Transverse colon (tissue), 4 donors: ENCODE data around the gene RNU11. TPM values are rescaled to one million over a fixed set of nuclear protein-coding genes. Genes with fewer than 3 reads are reported as not detected.
"Not testable (repeated sequence)": the region's sequence is repeated elsewhere in the genome, so short reads cannot be mapped to it uniquely, and the experiment has no call there.

Source experiments
- DNase-seq: peaks from one replicate; pipeline ENCODE4 v3.0.0-alpha.2; 2019
- H3K27ac ChIP-seq, 4 donors: fragments of 200-600 bp; sonication (generic); 2 replicates each; pipeline ENCODE4 v1.5.1; 2016 to 2018; ENCODE audit warnings: inconsistent platforms in 4 of 4
- H3K27me3 ChIP-seq: fragments of 200-600 bp; sonication (generic); 2 replicates; pipeline ENCODE4 v1.5.1; 2017; ENCODE audit warnings: inconsistent platforms
- H3K36me3 ChIP-seq, 4 donors: fragments of 200-600 bp; sonication (generic); 2 replicates each; pipeline ENCODE4 v1.5.1; 2017 to 2019; ENCODE audit warnings: inconsistent platforms in 4 of 4
- H3K4me1 ChIP-seq, 4 donors: fragments of 200-600 bp; sonication (generic); 2 replicates each; pipeline ENCODE4 v1.5.1; 2017 to 2020; ENCODE audit warnings: inconsistent platforms in 4 of 4
- H3K4me3 ChIP-seq, 4 donors: fragments of 200-600 bp; sonication (generic); 1 replicate in 1 of 4; 2 replicates in 3 of 4; pipeline versions ENCODE4 v1.5.1 to v1.6.1; 2017 to 2019; ENCODE audit warnings: inconsistent platforms in 4 of 4
- H3K9me3 ChIP-seq, 2 donors: fragments of 200-600 bp; sonication (generic); 2 replicates each; pipeline ENCODE4 v1.5.1; 2017 to 2019; ENCODE audit warnings: inconsistent platforms in 2 of 2
- CTCF ChIP-seq, 5 experiments: fragments of 200-600 bp in 3 of 5; fragments of 450-650 bp in 2 of 5; sonication (generic) in 3 of 5; IDR thresholded peaks; 1 replicate in 2 of 5; 2 replicates in 3 of 5; pipeline ENCODE4 v1.5.1; 2016 to 2017; ENCODE audit warnings: antibody characterized with exemption in 5 of 5, inconsistent platforms in 3 of 5, mild to moderate bottlenecking in 2 of 5, moderate library complexity in 1 of 5
- EP300 ChIP-seq: sonication (generic); formaldehyde crosslinking; IDR thresholded peaks from one replicate; pipeline ENCODE4 v1.6.1; 2017; ENCODE audit warnings: antibody characterized with exemption, low read depth
- POLR2A ChIP-seq: fragments of 450-650 bp; IDR thresholded peaks from one replicate; pipeline ENCODE4 v1.6.1; 2016; ENCODE audit warnings: antibody characterized with exemption, mild to moderate bottlenecking, moderate library complexity
- POLR2AphosphoS5 ChIP-seq, 3 donors: sonication (generic); formaldehyde crosslinking; IDR thresholded peaks; one replicate each; pipeline ENCODE4 v1.6.1; 2016; ENCODE audit warnings: antibody characterized with exemption in 3 of 3
- WGBS, 2 donors: methylation state at CpG; one replicate each; pipeline ENCODE4 v1.1.5; 2018; ENCODE audit warnings: low coverage in 1 of 2; 5-methylcytosine and 5-hydroxymethylcytosine counted together
- in situ Hi-C, 4 donors: fragments of 200-750 bp; cut with MboI; loops; one replicate each; pipeline versions ENCODE4 v1.15.0 to v1.15.1; 2017; ENCODE audit warnings: low sequenced_read_pairs in 3 of 4, low pct_ligation_motif_present in 1 of 4, low pct_unique_long_range_greater_than_20kb in 1 of 4
- intact Hi-C: fragments of 100-400 bp; cut with DNase I; formaldehyde crosslinking; loops from one replicate; pipeline ENCODE4 v1.15.1; 2023; ENCODE audit warnings: low total_unique reads
- total RNA-seq, 4 donors: library from RNA; depleted of rRNA; stranded (reverse); fragments of >200 nt; gene quantifications; one replicate each; pipeline ENCODE4 v1.1.0, GENCODE V29; 2016

RNU11 gene
- total RNA-seq, 4 donors from 2014 or later, result not detected

- Histone ChIP-seq H3K27ac (no peak overlapping the region), H3K27me3 (no peaks in the 10 kb centered on the region), H3K9me3 (no peaks in the 10 kb centered on the region), H3K36me3 (no peaks in the 10 kb centered on the region), H3K4me1 (peaks cover 11 to 19% (median 19%) of the 10 kb centered on the region in 4 donors), H3K4me3 (no peak overlapping the region)
- intact Hi-C loops (no loop called here), in situ Hi-C loops (no loop called here)
- TF ChIP-seq CTCF (IDR thresholded peaks at IDR 0.05) (no peak), POLR2A (no peak), EP300 (no peak), POLR2AphosphoS5 (IDR thresholded peaks at IDR 0.05) (no peak)
- 95% methylated on average over 20 of the region's 20 CpGs; no CpG with 5 or more reads in 1 of the 2 donors for WGBS, 2 donors
- no peak for DNase-seq
Observed at GRCh38 chr1:28671254-28671780, 22.9 kb downstream of the RNU11 start.

- H3K4me1 ChIP-seq, result peaks cover 5 to 14% (median 13%) of the 10 kb centered on the region in 4 donors
- H3K27ac ChIP-seq, DNase-seq, H3K36me3 ChIP-seq, H3K9me3 ChIP-seq, in situ Hi-C loops, H3K4me3 ChIP-seq, intact Hi-C loops, H3K27me3 ChIP-seq: not testable (repeated sequence)
- WGBS, 2 donors, result 94% methylated on average over 15 of the region's 15 CpGs; no CpG with 5 or more reads in 1 of the 2 donors
Observed at GRCh38 chr1:28672971-28673370, 24.6 kb downstream of the RNU11 start.

GRCh38 chr1:28675924-28676257 is 27.5 kb downstream of the RNU11 start:
- H3K4me1 ChIP-seq, result no peaks in the 10 kb centered on the region
- no peaks in the 10 kb centered on the region for H3K36me3 ChIP-seq
- intact Hi-C loops (no loop called here), in situ Hi-C loops (no loop called here)
- no peaks in the 10 kb centered on the region for H3K27me3 ChIP-seq
- H3K27ac ChIP-seq, result no peak overlapping the region
- no peak for DNase-seq
- no peak overlapping the region for H3K4me3 ChIP-seq
- no peaks in the 10 kb centered on the region for H3K9me3 ChIP-seq
- TF ChIP-seq CTCF (IDR thresholded peaks at IDR 0.05) (no peak), POLR2AphosphoS5 (IDR thresholded peaks at IDR 0.05) (no peak), POLR2A (no peak), EP300 (no peak)

GRCh38 chr1:28680151-28680550 is 31.8 kb downstream of the RNU11 start:
- in situ Hi-C loops, result no loop called here

More at GRCh38 chr1:28680151-28680550, 31.8 kb downstream of the RNU11 start:
- intact Hi-C loops, result no loop called here
- 99 to 100% methylated on average over 3 to 4 of the region's 4 CpGs for WGBS, 2 donors
- no peaks in the 10 kb centered on the region for H3K27me3 ChIP-seq
- H3K4me1 ChIP-seq, result no peaks in the 10 kb centered on the region
- peaks cover 0 to 9% (median 1%) of the 10 kb centered on the region in 4 donors for H3K36me3 ChIP-seq
- H3K4me3 ChIP-seq, result no peak overlapping the region
- H3K27ac ChIP-seq, result no peak overlapping the region
- no peak for DNase-seq
- TF ChIP-seq EP300, result no peak
- TF ChIP-seq POLR2A, result no peak
- TF ChIP-seq CTCF (IDR thresholded peaks at IDR 0.05), result no peak
- no peak for TF ChIP-seq POLR2AphosphoS5 (IDR thresholded peaks at IDR 0.05)
- no peaks in the 10 kb centered on the region for H3K9me3 ChIP-seq
